NCI-H146 (cell line): ENCODE measurements around the gene NTF3.

Experiments used
- DNase-seq: peaks from one replicate; lab custom pipeline; 2025; lab: John Stamatoyannopoulos, UW

NTF3 gene

DNA sequence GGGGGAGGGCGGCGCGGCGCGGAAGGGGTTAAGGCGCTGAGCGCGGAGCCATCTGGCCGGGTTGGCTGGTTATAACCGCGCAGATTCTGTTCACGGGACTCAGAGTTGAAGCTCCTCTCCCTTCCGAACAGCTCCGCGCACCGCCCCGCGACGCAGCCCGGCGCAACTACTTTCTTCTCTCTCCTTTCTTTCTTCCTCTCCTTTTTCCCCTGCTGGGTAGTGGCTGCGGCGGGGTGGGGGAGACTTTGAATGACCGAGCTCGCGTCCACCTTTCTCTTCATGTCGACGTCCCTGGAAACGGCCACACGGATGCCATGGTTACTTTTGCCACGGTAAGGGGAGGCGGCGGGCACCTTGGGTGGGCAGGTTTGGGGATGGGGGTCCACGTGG, at the start of gene NTF3:
TSS of gene NTF3 (plus strand) at position 98 of the 390 bp plus-strand sequence. CDS start at position 315, 217 bp downstream.
- DNase-seq: peak; percentile 72

DNA sequence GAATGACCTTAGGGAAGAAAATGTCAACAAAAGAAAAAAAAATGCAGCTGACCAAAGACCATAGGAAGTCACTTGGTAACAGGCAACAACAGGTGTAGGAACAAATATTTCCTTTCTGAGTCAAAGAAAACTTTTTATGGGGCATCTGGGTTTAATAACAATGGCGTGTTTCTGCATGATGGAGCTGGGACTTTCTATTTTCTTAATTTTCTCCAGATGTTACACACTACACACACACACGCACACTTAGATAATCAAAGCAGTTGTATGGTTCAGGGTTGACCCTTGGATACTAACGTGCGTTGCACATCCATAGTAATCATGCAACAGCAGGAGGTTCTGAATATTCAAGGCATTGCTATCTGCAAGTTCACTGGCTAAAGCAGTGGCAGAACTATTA, 47.9 kb upstream of the NTF3 start:
- DNase-seq: peak; percentile 49

DNA sequence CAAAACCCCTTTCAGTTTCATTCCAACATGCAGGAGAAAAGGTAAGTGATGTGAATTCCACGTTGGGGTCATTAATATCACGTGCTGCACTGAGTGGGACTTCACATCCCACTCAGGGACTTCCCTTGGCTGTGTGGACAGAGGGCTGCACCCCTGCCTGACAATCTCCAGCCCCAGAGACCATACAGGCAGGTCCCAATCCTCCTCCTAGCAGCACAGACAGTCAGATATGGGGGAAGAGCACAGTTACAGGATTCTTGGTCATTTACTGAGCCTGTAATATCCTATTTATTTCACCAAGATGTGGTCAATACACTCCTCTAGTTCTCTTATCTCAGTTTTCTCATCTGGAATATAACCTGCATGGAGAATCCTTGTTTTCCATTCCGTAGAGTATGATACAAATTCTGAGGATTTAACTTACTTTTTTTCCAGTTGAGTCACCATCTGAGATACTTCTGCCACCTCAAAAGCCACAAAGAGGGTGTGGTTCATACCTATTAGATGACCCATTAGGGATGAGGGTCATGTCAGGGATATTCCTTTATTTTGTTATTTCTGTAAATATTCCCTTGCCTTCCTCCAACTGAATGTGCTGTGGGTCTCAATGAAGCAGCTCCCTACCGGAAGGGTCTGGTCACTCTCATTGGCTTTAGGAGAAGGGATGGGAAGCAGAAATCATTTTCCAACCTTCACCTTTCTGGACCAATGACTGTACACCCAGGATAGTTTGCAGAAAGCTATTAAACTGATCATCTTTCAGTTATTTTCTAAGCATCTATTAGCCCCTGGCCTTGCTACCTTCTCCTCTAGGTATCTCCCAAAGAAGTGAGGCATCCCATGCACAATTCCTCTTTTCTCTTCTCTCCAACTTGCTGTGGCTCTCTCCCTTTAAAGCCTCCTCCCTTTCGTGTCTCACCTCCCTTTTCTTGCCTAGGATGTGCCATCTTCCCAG, 43.0 kb upstream of the NTF3 start:
- DNase-seq: no peak

DNA sequence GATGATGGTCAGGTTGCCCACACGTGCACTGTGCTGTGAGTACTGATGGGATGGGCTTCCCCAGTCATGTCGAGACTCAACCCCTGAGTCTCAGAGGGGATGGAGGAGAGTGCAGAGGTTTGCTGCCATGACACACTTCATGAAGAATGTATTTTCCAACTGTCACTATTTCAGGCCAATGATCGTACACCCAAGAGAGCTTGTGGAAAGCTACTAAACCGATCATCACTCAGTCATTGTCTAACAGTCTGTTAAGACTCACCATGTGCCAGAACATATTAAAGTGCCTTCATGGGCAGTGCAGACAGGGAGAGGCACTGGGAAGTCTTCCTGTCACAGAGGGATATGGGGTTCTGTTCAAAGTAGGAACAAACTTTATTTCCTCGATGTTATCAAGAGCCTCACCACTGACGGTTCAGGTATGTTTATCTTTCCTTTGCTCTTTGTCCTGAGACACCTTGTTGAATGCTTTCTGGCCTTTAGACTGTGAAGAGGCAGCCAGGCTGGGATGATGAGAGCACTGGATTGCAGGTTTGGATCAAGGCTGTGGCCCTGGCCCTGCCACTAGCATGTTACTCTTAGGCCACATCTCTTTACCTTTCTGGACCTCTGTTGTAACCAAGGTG, 41.6 kb upstream of the NTF3 start:
- no peak for DNase-seq

DNA sequence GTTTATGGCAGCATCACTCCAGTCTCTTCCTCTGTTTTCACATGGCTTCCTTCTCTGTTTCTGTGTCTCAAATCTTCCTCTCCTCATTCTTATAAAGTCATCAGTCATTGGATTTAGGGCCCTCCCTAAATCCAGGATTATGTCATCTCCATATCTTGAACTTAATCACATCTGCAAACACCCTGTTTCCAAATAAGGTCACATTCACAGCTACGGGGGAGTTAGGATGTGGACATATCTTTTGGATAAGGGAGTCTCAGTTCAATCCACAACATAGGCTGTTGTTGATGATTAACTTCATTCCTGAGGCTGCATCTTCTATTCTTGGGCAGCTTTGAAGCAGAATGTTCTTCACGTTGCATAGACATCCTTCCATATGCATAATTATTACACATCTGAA, 40.3 kb upstream of the NTF3 start:
- DNase-seq: peak; percentile 17

DNA sequence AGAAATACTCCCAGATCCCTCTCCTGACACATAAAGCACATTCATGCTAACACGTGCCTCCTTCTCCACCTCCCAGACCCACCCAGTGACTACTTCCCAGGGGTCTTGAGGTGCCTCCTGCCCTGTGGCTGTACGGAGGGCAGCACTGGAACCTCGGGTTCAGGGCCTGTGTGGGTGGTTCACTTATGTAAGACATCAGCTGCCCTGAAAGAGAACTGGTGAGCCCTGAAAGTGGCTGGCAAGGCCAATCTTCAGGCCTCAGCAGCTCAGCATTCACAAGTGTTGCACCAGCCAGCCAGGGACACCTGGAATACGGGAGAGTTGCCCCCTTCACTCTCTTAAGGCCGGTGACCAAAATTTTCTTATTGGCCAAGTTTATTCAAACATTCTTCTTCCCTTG, 38.9 kb upstream of the NTF3 start:
- no peak for DNase-seq

DNA sequence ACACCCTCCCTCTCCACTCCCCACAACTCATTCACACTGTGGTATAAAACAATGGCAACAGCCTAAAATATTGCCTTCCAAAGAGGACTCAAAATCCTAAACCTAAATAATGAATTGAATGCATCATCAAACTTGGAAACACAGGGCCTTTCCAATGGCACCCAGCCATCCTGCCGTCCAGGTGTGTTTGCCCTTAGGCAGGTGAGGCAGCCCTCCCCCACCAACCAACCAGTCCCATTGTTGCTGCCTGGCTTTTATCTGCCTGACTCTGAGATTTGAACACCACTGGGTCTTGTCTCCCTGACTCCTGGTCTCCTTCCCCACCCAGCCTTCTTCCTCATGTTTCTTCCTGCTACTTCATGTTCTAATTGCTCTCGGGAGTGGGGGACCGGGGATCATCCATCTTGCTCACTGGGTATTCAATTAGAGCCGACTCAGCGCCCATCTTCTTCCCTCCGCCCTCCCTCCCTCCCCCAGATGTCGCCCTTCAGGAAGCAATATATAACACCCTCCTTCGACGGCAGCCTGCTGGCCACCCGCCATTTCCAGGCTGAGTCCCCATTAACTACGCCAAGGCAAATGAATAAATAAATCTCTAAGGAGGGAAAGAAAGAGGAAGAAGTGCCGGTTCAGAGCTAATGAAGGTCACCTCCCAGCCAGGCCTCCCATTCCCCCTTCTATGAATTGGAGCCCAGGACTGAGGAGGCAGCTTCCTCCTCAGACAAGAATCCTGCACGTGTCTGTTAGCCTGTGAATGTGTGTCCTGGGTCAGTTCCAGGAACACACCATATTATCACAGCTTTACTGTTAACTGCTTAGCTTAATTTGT, 36.3 kb upstream of the NTF3 start:
- DNase-seq: peak; percentile 97

DNA sequence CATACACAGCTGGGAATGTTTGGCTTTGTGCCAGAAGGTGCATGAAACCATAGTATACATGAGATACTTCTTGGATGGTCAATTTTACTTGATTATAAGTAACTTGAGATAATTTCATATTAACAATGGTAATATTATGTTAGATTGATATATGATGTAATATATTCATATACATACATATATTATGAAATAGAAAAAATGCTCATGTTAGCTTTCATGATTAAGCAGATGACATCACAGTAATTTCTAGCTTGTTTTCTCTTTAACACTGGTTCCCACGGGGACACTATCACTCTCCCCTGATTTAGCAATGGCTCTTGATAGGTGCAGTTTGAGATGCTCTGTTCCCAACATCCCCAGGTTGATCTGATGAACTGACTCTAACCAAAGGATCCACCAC, 35.4 kb upstream of the NTF3 start:
- peak; percentile 47 for DNase-seq

DNA sequence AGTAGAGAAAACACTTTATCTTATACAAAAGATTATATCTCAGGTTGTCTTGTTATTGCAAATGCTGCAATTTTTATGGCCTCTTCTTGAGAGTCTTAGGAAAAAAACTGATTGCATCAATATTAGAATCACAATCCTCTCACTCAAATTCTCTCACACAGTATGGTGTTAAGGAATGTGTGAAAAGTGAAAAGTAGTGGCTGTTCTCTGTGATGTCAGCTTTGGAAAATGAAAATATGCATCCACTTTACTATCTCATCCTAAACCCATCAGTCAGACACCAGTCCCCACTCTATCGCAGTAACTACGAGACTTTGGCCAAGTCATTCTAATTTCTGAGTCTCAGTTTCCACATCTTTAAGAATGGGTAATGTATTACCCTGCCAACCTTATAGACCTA, 32.6 kb upstream of the NTF3 start:
- DNase-seq: no peak

DNA sequence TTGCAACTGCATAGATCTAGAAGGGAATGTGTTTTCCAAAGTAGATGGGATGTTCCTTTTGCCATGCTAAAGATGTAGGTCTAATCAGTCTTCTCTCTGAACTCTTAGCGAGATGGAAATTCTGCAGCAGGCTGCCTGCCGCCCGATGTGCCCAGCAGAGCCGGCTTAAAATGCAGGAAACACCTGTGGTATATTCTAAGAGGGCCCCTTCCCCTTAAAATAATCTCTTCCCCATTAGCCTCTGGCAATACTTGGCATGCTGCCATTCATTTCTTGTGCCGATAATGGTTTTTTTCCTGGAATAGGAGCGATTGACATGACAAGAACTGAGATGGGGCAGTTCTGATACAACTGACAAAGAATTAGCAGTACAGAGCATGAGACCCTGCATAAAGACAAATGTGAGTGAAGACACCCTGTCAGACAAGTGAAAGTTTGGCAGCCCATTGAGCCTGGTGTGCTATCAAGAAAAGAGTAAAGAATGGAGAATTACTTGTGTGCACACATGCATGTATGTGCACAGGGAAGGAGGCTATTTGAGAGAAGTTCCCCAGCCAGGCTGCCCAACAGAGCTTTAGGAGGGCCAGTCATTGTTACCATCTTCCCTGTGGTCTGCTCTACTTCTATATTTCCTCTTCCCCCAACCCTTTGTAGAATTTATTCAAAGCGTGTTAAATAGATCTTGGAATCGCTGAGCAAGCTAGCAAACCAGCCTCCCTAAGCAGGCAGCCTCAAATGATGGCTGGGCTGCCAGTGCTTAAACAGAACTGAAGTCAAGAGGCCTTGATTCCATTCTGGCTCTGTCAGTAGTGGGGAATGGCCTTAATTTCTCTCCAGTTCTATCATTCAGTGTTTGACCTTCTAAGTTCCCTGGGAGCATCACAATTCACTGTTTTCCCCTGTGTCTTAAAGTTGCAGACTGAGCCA, 29.6 kb upstream of the NTF3 start:
- peak; percentile 74 for DNase-seq

DNA sequence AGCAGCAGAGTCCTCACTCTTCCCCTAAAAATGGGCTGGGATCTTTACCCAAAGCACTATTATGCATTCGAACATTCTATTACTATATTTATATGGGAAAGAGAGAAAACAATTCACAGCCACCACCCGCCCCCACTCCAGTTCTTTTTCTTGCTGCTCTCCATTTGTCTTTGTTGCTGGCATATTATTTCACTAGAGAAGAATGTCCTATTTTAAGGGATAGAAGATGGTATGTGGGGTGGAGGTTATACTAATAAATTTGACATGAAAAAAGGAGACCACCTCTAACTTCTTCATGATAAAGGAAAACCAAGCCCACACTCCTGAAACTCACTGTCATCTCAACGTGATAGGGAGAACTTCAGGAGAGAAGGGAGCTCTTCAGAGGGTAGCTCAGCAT, 28.5 kb upstream of the NTF3 start:
- DNase-seq: no peak

DNA sequence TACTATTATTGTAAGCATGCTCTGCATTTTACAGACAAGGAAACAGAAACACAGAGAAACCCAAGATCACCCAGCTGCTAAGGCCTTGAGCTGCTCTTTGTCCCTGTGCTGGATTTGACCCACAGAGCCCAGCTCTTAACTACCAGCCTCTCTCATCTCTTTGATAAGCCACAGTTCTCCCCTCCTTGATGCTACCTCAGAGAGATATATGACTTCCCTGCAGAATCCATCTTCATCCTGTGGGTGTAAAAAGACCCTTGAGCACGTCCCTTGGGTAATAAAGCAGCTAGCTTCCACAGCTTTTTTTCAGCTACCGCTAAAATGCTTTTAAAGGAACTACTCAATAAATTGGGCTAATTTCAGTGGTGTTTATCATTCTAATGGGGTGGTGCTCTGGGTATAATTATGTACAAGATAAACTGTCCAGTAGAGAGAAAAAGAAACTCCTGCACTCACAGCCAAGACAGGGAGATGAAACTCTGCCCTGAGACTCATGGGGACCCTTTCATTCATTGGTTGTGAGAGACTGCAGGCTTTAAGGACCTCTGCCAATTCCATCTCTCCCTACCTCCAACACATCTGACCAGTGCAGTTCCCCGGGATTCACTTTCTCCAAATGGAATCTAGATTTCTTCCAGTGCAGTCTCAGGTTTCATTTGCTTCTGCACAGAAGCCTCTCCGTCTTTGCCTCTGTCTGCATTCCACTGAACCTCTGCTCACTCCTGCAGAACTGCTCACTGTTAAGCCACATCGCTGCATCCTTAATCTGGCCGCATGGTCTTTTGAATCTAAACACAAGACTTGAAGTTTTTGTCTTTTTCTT, 24.7 kb upstream of the NTF3 start:
- no peak for DNase-seq

DNA sequence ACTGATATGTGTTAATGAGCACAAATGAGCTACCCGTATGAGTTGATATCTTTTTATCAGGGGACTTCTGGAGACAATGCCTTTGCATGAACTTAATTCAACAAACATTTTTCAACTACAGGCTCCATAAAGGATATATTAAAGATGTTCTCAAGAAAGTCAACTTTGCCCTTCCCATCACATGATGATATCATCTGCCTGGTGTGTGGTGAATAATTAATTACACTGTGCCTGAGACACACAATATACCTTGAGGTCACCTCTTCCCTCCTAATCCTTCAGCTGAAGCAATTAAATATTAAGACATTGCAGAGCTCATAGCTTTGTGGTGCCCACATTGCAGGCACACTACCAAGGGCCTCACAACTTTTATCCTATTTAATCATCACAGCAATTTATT, 22.3 kb upstream of the NTF3 start:
- no peak for DNase-seq

DNA sequence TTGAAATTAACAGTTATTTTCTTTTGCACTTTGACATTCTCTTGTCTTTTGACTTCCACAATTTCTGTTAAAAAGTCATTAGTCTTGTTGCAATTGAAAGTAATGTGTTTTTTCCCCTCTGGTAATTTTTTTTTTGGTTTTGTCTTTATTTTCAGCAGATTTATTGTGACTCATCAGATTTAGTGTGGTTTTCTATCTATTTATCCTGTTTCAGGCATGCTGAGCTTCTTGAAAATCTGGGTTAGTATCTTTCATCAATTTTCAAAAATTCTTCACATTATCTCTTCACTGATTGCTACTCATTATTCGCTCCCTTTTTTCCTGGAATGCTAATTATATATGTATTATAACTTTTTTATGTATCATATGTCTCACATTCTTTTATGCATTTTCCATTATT, 15.3 kb upstream of the NTF3 start:
- DNase-seq: no peak

DNA sequence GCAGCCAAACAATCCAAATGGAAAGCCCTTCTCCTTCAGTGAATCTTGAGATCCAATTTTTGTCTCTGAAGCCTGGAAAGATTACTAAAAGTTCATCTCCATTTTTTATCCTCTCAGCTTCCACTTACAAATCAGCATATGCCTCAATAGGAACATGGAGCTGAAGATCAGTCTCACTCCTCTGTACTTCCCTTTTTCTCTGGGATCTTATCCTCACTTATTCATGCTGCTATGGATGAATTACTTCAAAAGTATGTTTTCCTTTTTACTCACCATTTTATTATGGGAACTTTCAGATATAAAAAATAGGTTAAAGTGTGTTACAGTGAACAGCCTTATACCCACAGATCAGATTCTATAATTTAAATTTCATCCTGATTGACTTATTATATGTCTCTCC, 14.4 kb upstream of the NTF3 start:
- DNase-seq: no peak

DNA sequence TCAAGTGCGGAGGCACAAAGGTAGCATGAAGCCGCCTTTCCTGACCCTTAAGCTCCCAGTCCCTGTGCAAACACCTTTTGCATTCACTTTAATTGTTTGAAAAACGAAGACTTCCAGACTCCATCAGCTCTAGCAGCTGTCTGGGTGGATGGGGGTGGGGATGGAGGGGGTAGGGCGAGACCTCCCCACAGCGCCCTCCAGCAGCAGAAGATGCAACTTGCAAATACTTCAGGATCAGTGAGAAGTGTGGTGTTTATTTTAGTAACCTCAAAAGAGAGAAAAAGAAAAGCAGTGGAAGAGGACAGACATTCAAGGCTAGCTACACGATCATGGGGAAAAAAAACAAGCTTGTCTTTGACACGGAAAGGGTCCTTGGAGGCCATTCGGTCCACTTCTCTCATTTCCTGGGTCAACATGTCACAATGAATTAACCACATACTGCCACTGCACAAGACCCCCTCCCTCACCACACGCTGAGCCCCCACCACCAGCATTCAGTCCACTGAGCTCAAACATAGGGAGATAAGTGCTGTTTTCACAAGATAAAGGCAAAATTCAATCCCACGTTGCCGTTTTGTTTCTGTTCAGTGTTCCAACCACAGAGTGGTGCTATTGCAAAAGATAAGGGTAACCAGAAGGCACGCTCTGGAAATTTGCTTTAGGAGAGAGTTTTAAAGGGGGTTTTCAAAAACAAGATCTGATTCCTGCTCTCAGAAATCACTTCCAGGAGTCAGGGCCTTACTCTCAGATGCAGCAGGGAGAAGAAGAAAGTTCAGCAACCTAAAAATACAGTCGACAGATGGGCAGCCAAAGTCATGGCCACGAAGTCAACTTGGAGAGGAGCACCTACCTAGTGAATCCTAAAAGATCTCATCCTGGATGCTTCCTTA, 3.3 kb upstream of the NTF3 start:
- peak; percentile 65 for DNase-seq

DNA sequence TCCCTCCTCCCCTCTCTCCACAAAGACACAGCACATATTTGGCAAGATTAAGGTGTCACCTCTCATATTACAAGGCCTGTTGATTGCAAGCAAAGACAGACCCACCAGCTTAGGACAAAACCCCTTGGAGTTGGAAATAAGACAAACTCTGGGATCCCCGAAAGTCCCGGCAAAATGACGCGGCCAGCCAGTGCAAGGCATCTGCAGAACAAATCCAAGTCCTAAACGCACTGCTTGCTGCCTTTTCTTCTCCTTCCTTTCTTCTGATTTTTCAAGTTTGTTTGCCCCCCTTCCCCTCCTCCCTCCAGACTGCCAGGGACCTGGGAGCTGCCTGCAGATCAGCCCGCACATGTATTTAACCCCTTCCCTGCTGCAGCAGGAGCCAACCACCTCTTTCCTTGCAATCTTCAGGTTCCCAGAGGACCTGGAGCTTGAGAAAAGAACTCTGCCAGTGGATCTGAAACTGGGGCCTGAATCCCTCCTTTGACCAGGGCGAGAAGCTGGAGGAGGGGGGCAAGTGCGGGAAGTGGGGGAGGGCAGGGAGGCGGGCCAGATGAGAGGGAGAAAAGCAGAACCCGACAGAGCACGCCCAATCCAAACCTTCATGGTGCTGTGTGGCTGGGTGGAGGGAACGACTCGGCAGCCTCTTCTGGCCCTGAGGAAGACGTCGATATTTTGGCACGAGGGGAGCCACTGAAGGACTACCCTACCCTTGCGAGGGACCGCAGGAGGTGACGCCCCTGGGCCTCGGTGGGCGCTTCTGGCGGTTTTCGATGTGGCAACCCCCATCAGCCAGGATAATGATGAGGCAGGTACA, 2.0 kb upstream of the NTF3 start:
- no peak for DNase-seq
